ENCODE data around the gene OR52R1. TPM values are rescaled to one million over a fixed set of nuclear protein-coding genes. Genes with fewer than 3 reads are reported as not detected.

OR52R1 gene
- total RNA-seq, 1 experiment from 2014 or later = not detected

DNA sequence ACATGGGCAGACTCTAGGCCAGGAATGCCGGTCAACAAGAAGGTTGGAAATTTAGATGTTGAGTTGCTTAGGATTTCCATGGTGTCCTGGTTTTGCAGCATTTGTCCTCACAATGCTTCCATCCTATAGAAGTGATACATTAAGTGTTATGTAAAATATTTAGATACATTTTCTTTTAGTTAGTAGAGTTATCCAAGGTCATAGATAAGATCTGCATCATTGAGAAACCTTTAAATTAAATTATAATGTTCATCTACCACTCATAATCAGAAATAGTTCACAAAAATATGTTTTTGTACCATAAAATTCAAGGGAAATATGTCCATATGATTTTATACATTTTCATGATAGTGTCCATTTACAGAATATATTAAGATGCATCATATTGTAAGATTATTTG is 34.3 kb downstream of the OR52R1 start, which contains the start of gene OR51F1:
OR51F1 (minus strand) TSS at position 101 of the 400 bp plus-strand sequence; CDS start at position 101, 0 bp downstream.
- DNase-seq = no peak
- Histone ChIP-seq H4K5ac (ENCODE audit: insufficient read length, low read depth, low read length) (no peak within 1 kb of the TSS), H4K20me1 (ENCODE audit: control insufficient read depth, insufficient read depth, insufficient read length) (no peaks in the 10 kb centered on the region), H3K18ac (ENCODE audit: insufficient read length, low read depth, low read length) (no peak within 1 kb of the TSS), H3K23me2 (ENCODE audit: insufficient read length, low read depth, low read length, poor library complexity, severe bottlenecking) (no peaks in the 10 kb centered on the region), H2AK5ac (ENCODE audit: insufficient read length, low read length) (no peak within 1 kb of the TSS), H3K23ac (ENCODE audit: insufficient read length, low read depth, low read length) (no peak within 1 kb of the TSS), H3K56ac (ENCODE audit: insufficient read length, low read depth, low read length) (no peak within 1 kb of the TSS), H3K79me1 (ENCODE audit: insufficient read depth, low read depth, low read length, poor library complexity, severe bottlenecking) (no peaks in the 10 kb centered on the region), H2BK15ac (ENCODE audit: low read depth, low read length) (no peak within 1 kb of the TSS), H3K9me3 (ENCODE audit: control insufficient read depth, low read depth, low read length) (no peaks in the 10 kb centered on the region), H2BK5ac (ENCODE audit: insufficient read length, low read length) (no peak within 1 kb of the TSS), H3K4ac (ENCODE audit: low read depth, low read length) (no peak within 1 kb of the TSS), H4K91ac (ENCODE audit: insufficient read length, low read depth, low read length) (no peak within 1 kb of the TSS), H3K27ac (ENCODE audit: insufficient read length, low read depth, low read length) (no peak within 1 kb of the TSS), H3K14ac (ENCODE audit: insufficient read depth, low read length) (no peak within 1 kb of the TSS), H3K79me2 (ENCODE audit: insufficient read depth, low read length) (no peaks in the 10 kb centered on the region), H3K9ac (ENCODE audit: extremely low read depth, insufficient read length, low read length) (no peak within 1 kb of the TSS), H3K4me1 (ENCODE audit: insufficient read depth, low read length) (no peaks in the 10 kb centered on the region), H2BK12ac (ENCODE audit: insufficient read length, low read depth, low read length) (no peak within 1 kb of the TSS), H3K4me2 (ENCODE audit: insufficient read depth, insufficient read length, low read length) (no peak within 1 kb of the TSS), H3K27me3 (ENCODE audit: insufficient read depth, low read length) (no peaks in the 10 kb centered on the region), H2AFZ (ENCODE audit: low read length) (no peak within 1 kb of the TSS), H4K8ac (replicated peaks; ENCODE audit: insufficient read length, low read depth, low read length) (no peak within 1 kb of the TSS), H2BK20ac (ENCODE audit: low read depth, low read length, poor library complexity, severe bottlenecking) (no peak within 1 kb of the TSS), H3T11ph (ENCODE audit: low read length) (no peak within 1 kb of the TSS), H2BK120ac (ENCODE audit: low read depth, low read length, poor library complexity, severe bottlenecking) (no peak within 1 kb of the TSS)
- H3K4me3 Mint-ChIP-seq = no peak within 1 kb of the TSS
- no peaks in the 10 kb centered on the region for H3K27me3 Mint-ChIP-seq (ENCODE audit: low read depth)
- no peaks in the 10 kb centered on the region for H3K9me3 Mint-ChIP-seq
- TF ChIP-seq, protein P1, sequence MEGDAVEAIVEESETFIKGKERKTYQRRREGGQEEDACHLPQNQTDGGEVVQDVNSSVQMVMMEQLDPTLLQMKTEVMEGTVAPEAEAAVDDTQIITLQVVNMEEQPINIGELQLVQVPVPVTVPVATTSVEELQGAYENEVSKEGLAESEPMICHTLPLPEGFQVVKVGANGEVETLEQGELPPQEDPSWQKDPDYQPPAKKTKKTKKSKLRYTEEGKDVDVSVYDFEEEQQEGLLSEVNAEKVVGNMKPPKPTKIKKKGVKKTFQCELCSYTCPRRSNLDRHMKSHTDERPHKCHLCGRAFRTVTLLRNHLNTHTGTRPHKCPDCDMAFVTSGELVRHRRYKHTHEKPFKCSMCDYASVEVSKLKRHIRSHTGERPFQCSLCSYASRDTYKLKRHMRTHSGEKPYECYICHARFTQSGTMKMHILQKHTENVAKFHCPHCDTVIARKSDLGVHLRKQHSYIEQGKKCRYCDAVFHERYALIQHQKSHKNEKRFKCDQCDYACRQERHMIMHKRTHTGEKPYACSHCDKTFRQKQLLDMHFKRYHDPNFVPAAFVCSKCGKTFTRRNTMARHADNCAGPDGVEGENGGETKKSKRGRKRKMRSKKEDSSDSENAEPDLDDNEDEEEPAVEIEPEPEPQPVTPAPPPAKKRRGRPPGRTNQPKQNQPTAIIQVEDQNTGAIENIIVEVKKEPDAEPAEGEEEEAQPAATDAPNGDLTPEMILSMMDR (conservative IDR thresholded peaks at IDR 0.05) = no peak
- WGBS (ENCODE audit: extremely low coverage, insufficient read length, low lambda C conversion rate) = no CpG with 5 or more reads among the region's 1 CpG
- H3K36me3 Mint-ChIP-seq (ENCODE audit: insufficient read depth in 1 of 3, low read depth in 3 of 3) = no peaks in the 10 kb centered on the region
- peak within 1 kb of the TSS in 1 of 3 experiments; percentile 51; a peak in 2 of 7 replicates for H3K27ac Mint-ChIP-seq
- no peaks in the 10 kb centered on the region for H3K4me1 Mint-ChIP-seq

Measured in H9 (cell line).